HCT116 (cell line): ENCODE measurements around the gene COPS6. TPM values are rescaled to one million over a fixed set of nuclear protein-coding genes. Genes with fewer than 3 reads are reported as not detected.

ENCODE experiments used
- ATAC-seq: fragments of 200-7000 bp; cut with Tn5 transposase; 2 replicates; pipeline ENCODE4 v1.9.1; 2020; ENCODE audit warnings: mild to moderate bottlenecking, moderate library complexity
- BruUV-seq: library from RNA; stranded (reverse); fragments of 400-500 nt; replicated peaks from 2 replicates; lab custom pipeline; 2021; lab: Mats Ljungman, UMichigan
- CTCF ChIA-PET: fragments of 300-600 bp; sonication (Branson Sonifier 250); formaldehyde crosslinking; loops from one replicate; lab custom pipeline; 2021; ENCODE audit warnings: antibody characterized with exemption; lab: Charles Lee
- POLR2A ChIA-PET: fragments of 300-600, 350-600 bp; sonication (Branson Sonifier 250); formaldehyde crosslinking; loops from one replicate; lab custom pipeline; 2021; ENCODE audit warnings: antibody characterized with exemption; lab: Charles Lee
- RAD21 ChIA-PET, 2 experiments: fragments of 300-600 bp; sonication (Branson Sonifier 250); formaldehyde crosslinking; loops; one replicate each; lab custom pipeline; 2023; ENCODE audit warnings: low total read pairs in 2 of 2; ENCODE audit not compliant: uncharacterized antibody in 2 of 2, unreplicated experiment in 2 of 2, low non-redundant PET in 1 of 2; lab: Charles Lee
- DNase-seq: peaks from one replicate; pipeline ENCODE4 v3.0.0-alpha.2; 2010; ENCODE audit warnings: low read depth, low spot score
- H2AFZ ChIP-seq: fragments of 200-600 bp; shearing (Covaris generic), sonication (generic); 2 replicates; pipeline ENCODE4 v1.6.1; 2017; ENCODE audit warnings: low read depth, mixed run types, mixed read lengths, antibody characterized with exemption, low read length; ENCODE audit not compliant: poor library complexity, severe bottlenecking
- H3K27ac ChIP-seq: 2 replicates; pipeline ENCODE4 v1.5.1; 2012; ENCODE audit warnings: low read depth, low read length
- H3K27me3 ChIP-seq: fragments of 200-600 bp; sonication (generic); 2 replicates; pipeline ENCODE4 v1.6.1; 2016; ENCODE audit warnings: mixed run types, low read length, mixed read lengths; ENCODE audit not compliant: insufficient read depth
- H3K36me3 ChIP-seq, 2 experiments: fragments of 200-500 bp in 1 of 2; fragments of 200-600 bp in 1 of 2; sonication (Bioruptor generic) in 1 of 2; sonication (generic) in 1 of 2; 2 replicates each; pipeline versions ENCODE4 v1.5.1 to v1.6.1; 2014 to 2016; ENCODE audit warnings: low read length in 2 of 2, inconsistent platforms in 1 of 2, mixed read lengths in 1 of 2, mixed run types in 1 of 2; ENCODE audit not compliant: insufficient read depth in 2 of 2, control insufficient read depth in 1 of 2
- H3K4me1 ChIP-seq, 2 experiments: fragments of 200-600 bp in 1 of 2; sonication (generic) in 1 of 2; 2 replicates each; pipeline versions ENCODE4 v1.5.1 to v1.6.1; 2012 to 2017; ENCODE audit warnings: low read length in 2 of 2, inconsistent platforms in 1 of 2, mild to moderate bottlenecking in 1 of 2, mixed read lengths in 1 of 2, mixed run types in 1 of 2, moderate library complexity in 1 of 2; ENCODE audit not compliant: insufficient read depth in 2 of 2, control insufficient read depth in 1 of 2
- H3K4me2 ChIP-seq: fragments of 200-600 bp; sonication (generic); 2 replicates; pipeline ENCODE4 v1.6.1; 2017; ENCODE audit warnings: mixed run types, low read length, mixed read lengths
- H3K4me3 ChIP-seq, 2 experiments: fragments of 200-600 bp in 1 of 2; sonication (generic) in 1 of 2; replicated peaks in 1 of 2; 2 replicates each; pipeline ENCODE4 v1.5.1; 2011 to 2016; ENCODE audit warnings: low read length in 2 of 2, control low read depth in 1 of 2, low read depth in 1 of 2, mild to moderate bottlenecking in 1 of 2, mixed read lengths in 1 of 2, mixed run types in 1 of 2
- H3K79me2 ChIP-seq: fragments of 200-600 bp; sonication (generic); 2 replicates; pipeline ENCODE4 v1.6.1; 2017; ENCODE audit warnings: mild to moderate bottlenecking, mixed run types, low read length, moderate library complexity, mixed read lengths; ENCODE audit not compliant: insufficient read depth
- H3K9ac ChIP-seq: fragments of 200-600 bp; sonication (generic); 2 replicates; pipeline ENCODE4 v1.6.1; 2016; ENCODE audit warnings: low read length, mixed read lengths
- H3K9me2 ChIP-seq: fragments of 200-600 bp; sonication (generic), shearing (Covaris generic); 2 replicates; pipeline ENCODE4 v1.6.1; 2017; ENCODE audit warnings: mixed run types, mild to moderate bottlenecking, moderate library complexity; ENCODE audit not compliant: insufficient read depth
- H3K9me3 ChIP-seq, 2 experiments: fragments of 200-500 bp in 1 of 2; fragments of 200-600 bp in 1 of 2; sonication (Bioruptor generic) in 1 of 2; sonication (generic) in 1 of 2; 2 replicates each; pipeline ENCODE4 v1.6.1; 2014 to 2017; ENCODE audit warnings: low read length in 2 of 2, mixed read lengths in 2 of 2, inconsistent platforms in 1 of 2, low read depth in 1 of 2, mild to moderate bottlenecking in 1 of 2, mixed run types in 1 of 2, moderate library complexity in 1 of 2; ENCODE audit not compliant: control insufficient read depth in 1 of 2, insufficient read depth in 1 of 2
- H4K20me1 ChIP-seq: fragments of 200-600 bp; sonication (generic), shearing (Covaris generic); 2 replicates; pipeline ENCODE4 v1.6.1; 2017; ENCODE audit warnings: mixed run types, mild to moderate bottlenecking, moderate library complexity; ENCODE audit not compliant: insufficient read depth
- FOSL1 ChIP-seq: IDR thresholded peaks from 2 replicates; pipeline ENCODE4 v1.6.1; 2012; ENCODE audit warnings: low read depth
- POLR2A ChIP-seq: IDR thresholded peaks from 2 replicates; pipeline ENCODE4 v1.7.0; 2011; ENCODE audit warnings: borderline replicate concordance; ENCODE audit not compliant: insufficient read depth, insufficient read length; ENCODE audit errors: extremely low read depth
- POLR2AphosphoS5 ChIP-seq: IDR thresholded peaks from 2 replicates; pipeline ENCODE4 v1.6.1; 2011; ENCODE audit warnings: mild to moderate bottlenecking, low read depth, low read length, moderate library complexity
- RAD21 ChIP-seq: IDR thresholded peaks from 2 replicates; pipeline ENCODE4 v1.6.1; 2012; ENCODE audit warnings: low read depth, mild to moderate bottlenecking
- SIN3A ChIP-seq: IDR thresholded peaks from 2 replicates; pipeline ENCODE4 v1.6.1; 2012; ENCODE audit warnings: low read depth
- YY1 ChIP-seq: IDR thresholded peaks from 2 replicates; pipeline ENCODE4 v1.6.1; 2011; ENCODE audit warnings: low read length, low read depth, moderate library complexity, mild to moderate bottlenecking; ENCODE audit not compliant: insufficient replicate concordance; ENCODE audit errors: extremely low read depth
- ZBTB33 ChIP-seq: IDR thresholded peaks from 2 replicates; pipeline ENCODE4 v1.6.1; 2011; ENCODE audit warnings: mild to moderate bottlenecking, low read length, moderate library complexity; ENCODE audit not compliant: insufficient replicate concordance; ENCODE audit errors: extremely low read depth
- ZFX ChIP-seq: fragments of 450-650 bp; IDR thresholded peaks from 2 replicates; pipeline ENCODE4 v1.6.1; 2017
- intact Hi-C: fragments of 100-400 bp; cut with micrococcal nuclease; formaldehyde crosslinking; loops from 2 replicates; pipeline ENCODE4 v1.10.0; 2022
- total RNA-seq: library from RNA; stranded (reverse); gene quantifications from one replicate; pipeline ENCODE4 v1.2.1, GENCODE V29; 2021; ENCODE audit not compliant: unreplicated experiment
- TF ChIP-seq, protein P1 (sequence below), 3 experiments: fragments of 200-600 bp in 1 of 3; sonication (generic) in 1 of 3; IDR thresholded peaks in 2 of 3; conservative IDR thresholded peaks in 1 of 3; 2 replicates each; pipeline ENCODE4 v1.5.1; 2012 to 2017; ENCODE audit warnings: low read depth in 2 of 3, low read length in 2 of 3, antibody characterized with exemption in 1 of 3, borderline replicate concordance in 1 of 3, control low read depth in 1 of 3, mild to moderate bottlenecking in 1 of 3, mixed read lengths in 1 of 3, mixed run types in 1 of 3, moderate library complexity in 1 of 3; ENCODE audit not compliant: insufficient read depth in 1 of 3

COPS6 gene
- total RNA-seq, 1 experiment from 2014 or later: 126 TPM

GRCh38 chr7:100126239-100126930 is 37.6 kb downstream of the COPS6 start (continued):
- no peak for TF ChIP-seq ZBTB33
- no peak for TF ChIP-seq FOSL1
- TF ChIP-seq, protein P1, sequence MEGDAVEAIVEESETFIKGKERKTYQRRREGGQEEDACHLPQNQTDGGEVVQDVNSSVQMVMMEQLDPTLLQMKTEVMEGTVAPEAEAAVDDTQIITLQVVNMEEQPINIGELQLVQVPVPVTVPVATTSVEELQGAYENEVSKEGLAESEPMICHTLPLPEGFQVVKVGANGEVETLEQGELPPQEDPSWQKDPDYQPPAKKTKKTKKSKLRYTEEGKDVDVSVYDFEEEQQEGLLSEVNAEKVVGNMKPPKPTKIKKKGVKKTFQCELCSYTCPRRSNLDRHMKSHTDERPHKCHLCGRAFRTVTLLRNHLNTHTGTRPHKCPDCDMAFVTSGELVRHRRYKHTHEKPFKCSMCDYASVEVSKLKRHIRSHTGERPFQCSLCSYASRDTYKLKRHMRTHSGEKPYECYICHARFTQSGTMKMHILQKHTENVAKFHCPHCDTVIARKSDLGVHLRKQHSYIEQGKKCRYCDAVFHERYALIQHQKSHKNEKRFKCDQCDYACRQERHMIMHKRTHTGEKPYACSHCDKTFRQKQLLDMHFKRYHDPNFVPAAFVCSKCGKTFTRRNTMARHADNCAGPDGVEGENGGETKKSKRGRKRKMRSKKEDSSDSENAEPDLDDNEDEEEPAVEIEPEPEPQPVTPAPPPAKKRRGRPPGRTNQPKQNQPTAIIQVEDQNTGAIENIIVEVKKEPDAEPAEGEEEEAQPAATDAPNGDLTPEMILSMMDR (IDR thresholded peaks at IDR 0.05 in 2 of 3, conservative IDR thresholded peaks at IDR 0.05 in 1 of 3; ENCODE audit: borderline replicate concordance in 1 of 3, insufficient read depth in 1 of 3, low read depth in 2 of 3, low read length in 2 of 3): no peak
- no peak for TF ChIP-seq RAD21
- no peak for TF ChIP-seq SIN3A

DNA sequence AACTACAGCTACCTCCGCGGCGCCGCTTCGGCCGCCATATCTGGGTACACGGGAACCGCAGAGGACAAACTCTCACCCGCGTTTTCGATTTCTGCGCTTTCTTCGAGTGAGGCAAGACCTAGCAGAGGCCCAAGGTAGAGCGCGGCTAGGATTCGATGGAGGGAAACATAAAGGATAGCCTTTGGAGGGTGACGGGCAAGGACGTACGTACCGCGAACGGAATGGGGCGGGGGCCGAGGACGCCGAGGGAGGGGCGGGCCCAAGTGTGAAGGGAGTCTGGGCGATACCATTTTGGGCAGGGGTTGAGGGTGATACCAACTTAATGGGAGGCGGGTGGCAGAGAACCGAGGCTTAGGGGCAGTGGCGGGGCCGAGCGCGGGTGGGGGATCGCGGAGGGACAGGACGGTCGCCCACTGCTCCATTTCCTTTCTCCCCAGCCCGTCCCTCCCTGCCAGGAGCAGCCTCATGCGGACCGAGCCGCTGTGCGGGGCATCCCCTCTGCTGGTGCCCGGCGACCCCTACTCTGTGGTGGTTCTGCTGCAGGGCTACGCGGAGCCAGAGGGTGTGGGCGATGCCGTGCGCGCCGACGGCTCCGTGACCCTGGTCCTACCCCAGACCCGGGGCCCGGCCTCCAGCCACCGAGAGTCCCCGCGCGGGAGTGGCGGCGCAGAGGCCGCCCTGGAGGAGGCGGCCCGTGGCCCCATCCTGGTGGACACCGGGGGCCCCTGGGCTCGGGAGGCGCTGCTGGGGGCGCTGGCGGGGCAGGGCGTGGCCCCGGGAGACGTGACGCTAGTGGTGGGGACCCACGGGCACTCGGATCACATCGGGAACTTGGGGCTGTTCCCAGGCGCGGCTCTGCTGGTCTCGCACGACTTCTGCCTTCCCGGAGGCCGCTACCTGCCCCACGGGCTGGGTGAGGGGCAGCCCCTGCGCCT is 38.4 kb downstream of the COPS6 start, which contains the start of gene MBLAC1:
Gene MBLAC1, plus strand, starts transcription at position 37 of the 935 bp plus-strand sequence. Its CDS starts 429 bp downstream, at position 466.
- ChIA-PET RAD21 (no interaction called here), POLR2A (interaction anchor here (3.0 kb wide), 1 partner anchor 26 kb away, joined by 16 read pairs; the partner anchor contains the start of genes AP4M1 and MCM7), CTCF (interaction anchor here (1.0 kb wide), 1 partner anchor 45 kb away, joined by 3 read pairs; no protein-coding TSS in a partner anchor)
- no TSS peak for BruUV-seq
- Histone ChIP-seq H3K36me3 (no peaks in the 10 kb centered on the region), H3K9me3 (no peaks in the 10 kb centered on the region), H3K27me3 (no peaks in the 10 kb centered on the region), H3K79me2 (peaks cover 9% of the 10 kb centered on the region; the same call in 1 of the 2 replicates), H3K4me2 (peak within 1 kb of the TSS; percentile 84), H3K9me2 (no peaks in the 10 kb centered on the region), H3K27ac (peak within 1 kb of the TSS; percentile 98), H2AFZ (no peak within 1 kb of the TSS), H3K9ac (peak within 1 kb of the TSS; percentile 98), H3K4me3 (peak within 1 kb of the TSS; percentile 78 to 87), H4K20me1 (no peaks in the 10 kb centered on the region), H3K4me1 (peaks cover 37 to 54% of the 10 kb centered on the region in 2 experiments)
- ATAC-seq (peak; percentile 70), DNase-seq (peak; percentile 87)
- intact Hi-C loops: no loop called here
- peak; percentile 90 for TF ChIP-seq POLR2AphosphoS5
- no peak for TF ChIP-seq RAD21
- peak; percentile 86 for TF ChIP-seq YY1
- TF ChIP-seq POLR2A: peak; percentile 92
- peak; percentile 44; the same call in 1 of the 2 replicates for TF ChIP-seq ZFX
